Chondrocyte (in vitro differentiated cells): ENCODE measurements around the gene ZNF425. TPM values are rescaled to one million over a fixed set of nuclear protein-coding genes. Genes with fewer than 3 reads are reported as not detected.

Source experiments
- DNase-seq: peaks from one replicate; pipeline ENCODE4 v3.0.0; 2021; ENCODE audit warnings: mixed read lengths, low spot score
- H3K27ac Mint-ChIP-seq: one replicate; pipeline ENCODE4 v1.8.0; 2021; ENCODE audit warnings: mild to moderate bottlenecking, moderate library complexity, mixed read lengths; ENCODE audit not compliant: unreplicated experiment
- H3K27me3 Mint-ChIP-seq: 2 replicates; pipeline ENCODE4 v1.8.0; 2021; ENCODE audit warnings: low read depth, mixed read lengths
- H3K36me3 Mint-ChIP-seq: 2 replicates; pipeline ENCODE4 v1.8.0; 2021; ENCODE audit warnings: low read depth, mixed read lengths
- H3K4me1 Mint-ChIP-seq: 2 replicates; pipeline ENCODE4 v1.8.0; 2021; ENCODE audit warnings: low read depth, mild to moderate bottlenecking, mixed read lengths
- H3K4me3 Mint-ChIP-seq: one replicate; pipeline ENCODE4 v1.8.0; 2021; ENCODE audit warnings: mild to moderate bottlenecking, moderate library complexity, mixed read lengths; ENCODE audit not compliant: unreplicated experiment
- H3K9me3 Mint-ChIP-seq: 2 replicates; pipeline ENCODE4 v1.8.0; 2021; ENCODE audit warnings: low read depth, mixed read lengths
- CTCF ChIP-seq: fragments of 200-600 bp; sonication (generic); IDR thresholded peaks from 2 replicates; pipeline ENCODE4 v1.5.0; 2021; ENCODE audit warnings: antibody characterized with exemption, mild to moderate bottlenecking, moderate library complexity
- total RNA-seq: library from RNA; stranded (reverse); gene quantifications from 3 replicates; pipeline ENCODE4 v1.2.1, GENCODE V29; 2021

The ZNF425 gene
- total RNA-seq, 1 donor from 2014 or later: 4.1 TPM

DNA sequence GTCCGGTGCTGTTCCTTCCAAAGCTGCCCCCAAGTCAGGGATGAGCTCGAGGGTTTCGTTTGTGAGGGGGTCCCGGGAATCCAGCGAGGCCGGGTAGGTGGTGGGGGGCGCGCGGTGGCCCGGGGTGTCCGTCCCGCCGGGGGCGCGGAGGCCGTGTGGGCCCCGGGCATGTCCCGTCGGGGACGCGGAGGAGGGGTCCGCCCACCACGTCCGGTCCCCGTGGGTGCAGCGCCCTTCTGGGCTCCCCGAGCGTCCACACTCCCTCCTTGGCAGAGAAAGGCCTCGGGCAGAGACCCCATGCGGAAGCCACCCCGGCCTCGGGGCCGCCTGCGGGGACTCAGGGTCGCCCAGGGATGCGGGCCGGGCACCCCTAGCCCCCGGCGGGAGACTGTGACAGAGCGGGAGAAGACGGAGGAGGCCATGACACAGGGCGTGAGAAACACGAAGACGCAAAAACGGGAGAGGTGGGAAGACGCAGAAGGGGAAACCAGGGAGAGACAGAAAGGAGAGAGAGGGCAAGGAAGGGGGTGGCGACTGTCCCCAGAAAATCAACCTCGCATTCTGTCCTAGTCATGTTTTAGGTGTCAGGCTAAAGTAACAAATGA is 640 bp upstream of the ZNF425 start:
- peaks cover 23% of the 10 kb centered on the region for H3K4me1 Mint-ChIP-seq
- peak overlapping the region; percentile 100 for H3K4me3 Mint-ChIP-seq
- no peak for DNase-seq
- H3K9me3 Mint-ChIP-seq: peaks cover 6% of the 10 kb centered on the region
- TF ChIP-seq CTCF: no peak
- H3K36me3 Mint-ChIP-seq: peaks cover 9% of the 10 kb centered on the region
- peak overlapping the region; percentile 100 for H3K27ac Mint-ChIP-seq
- no peaks in the 10 kb centered on the region for H3K27me3 Mint-ChIP-seq

DNA sequence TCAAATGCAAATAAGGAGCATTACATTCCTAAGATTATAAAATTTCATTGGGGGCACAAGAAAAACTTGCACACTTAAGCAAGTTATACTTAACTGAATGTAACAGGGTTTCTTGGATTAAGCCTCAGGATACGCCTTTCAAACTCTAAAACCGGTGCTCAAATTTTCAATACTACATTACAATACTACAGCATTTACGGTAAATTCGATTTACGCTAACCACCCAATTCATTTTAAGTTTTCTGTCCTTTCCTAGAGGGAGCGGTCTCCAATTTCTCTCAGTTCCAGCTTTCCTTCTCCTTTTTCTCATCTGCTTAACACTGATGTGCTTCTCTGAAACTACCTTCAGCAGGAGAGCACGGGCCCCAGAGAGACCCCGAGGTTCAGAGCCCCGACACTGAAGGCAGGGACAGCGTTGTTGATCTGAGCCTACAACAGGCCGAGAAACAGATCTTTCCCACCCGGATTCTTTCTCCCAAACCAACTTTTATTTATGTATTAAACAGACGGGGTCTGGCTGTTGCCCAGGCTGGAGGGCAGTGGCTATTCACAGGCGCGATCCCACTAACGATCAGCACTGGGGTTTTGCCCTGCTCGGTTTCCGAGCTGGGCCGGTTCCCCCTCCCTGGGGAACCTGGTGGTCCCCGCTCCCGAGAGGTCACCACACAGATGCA is 798 bp downstream of the ZNF425 start:
- H3K4me1 Mint-ChIP-seq: peaks cover 23% of the 10 kb centered on the region
- peaks cover 3% of the 10 kb centered on the region for H3K36me3 Mint-ChIP-seq
- DNase-seq: no peak
- H3K27ac Mint-ChIP-seq: peak overlapping the region; percentile 100
- no peaks in the 10 kb centered on the region for H3K27me3 Mint-ChIP-seq
- H3K4me3 Mint-ChIP-seq: peak overlapping the region; percentile 100
- no peak for TF ChIP-seq CTCF
- no peaks in the 10 kb centered on the region for H3K9me3 Mint-ChIP-seq

DNA sequence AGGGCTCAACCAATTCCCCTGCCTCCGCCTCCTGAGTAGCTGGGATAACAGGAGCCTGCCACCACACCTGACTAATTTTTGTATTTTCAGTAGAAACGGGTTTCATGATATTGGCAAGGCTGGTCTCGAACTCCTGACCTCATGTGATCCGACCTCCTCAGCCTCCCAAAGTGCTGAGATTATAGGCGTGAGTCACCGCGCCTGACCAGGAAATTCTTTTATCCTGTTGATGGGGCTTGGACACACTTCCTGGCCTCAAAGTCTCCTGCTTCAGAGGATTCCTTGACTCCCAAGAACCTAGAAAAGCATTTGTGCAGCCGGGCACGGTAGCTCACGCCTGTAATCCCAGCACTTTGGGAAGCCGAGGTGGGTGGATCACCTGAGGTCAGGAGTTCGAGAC is 16.2 kb downstream of the ZNF425 start:
- Mint-ChIP-seq H3K4me3 (no peak overlapping the region), H3K27ac (no peak overlapping the region), H3K9me3 (no peaks in the 10 kb centered on the region), H3K36me3 (peaks cover 2% of the 10 kb centered on the region), H3K4me1 (no peaks in the 10 kb centered on the region), H3K27me3 (no peaks in the 10 kb centered on the region)
- no peak for DNase-seq
- TF ChIP-seq CTCF: no peak

- Mint-ChIP-seq H3K4me3 (no peak overlapping the region), H3K9me3 (no peaks in the 10 kb centered on the region), H3K27me3 (no peaks in the 10 kb centered on the region), H3K36me3 (peaks cover 4% of the 10 kb centered on the region), H3K27ac (no peak overlapping the region), H3K4me1 (peaks cover 6% of the 10 kb centered on the region)
- TF ChIP-seq CTCF: no peak
- no peak for DNase-seq
These were observed 21.4 kb downstream of the ZNF425 start for GRCh38 chr7:149104749-149105148.

DNA sequence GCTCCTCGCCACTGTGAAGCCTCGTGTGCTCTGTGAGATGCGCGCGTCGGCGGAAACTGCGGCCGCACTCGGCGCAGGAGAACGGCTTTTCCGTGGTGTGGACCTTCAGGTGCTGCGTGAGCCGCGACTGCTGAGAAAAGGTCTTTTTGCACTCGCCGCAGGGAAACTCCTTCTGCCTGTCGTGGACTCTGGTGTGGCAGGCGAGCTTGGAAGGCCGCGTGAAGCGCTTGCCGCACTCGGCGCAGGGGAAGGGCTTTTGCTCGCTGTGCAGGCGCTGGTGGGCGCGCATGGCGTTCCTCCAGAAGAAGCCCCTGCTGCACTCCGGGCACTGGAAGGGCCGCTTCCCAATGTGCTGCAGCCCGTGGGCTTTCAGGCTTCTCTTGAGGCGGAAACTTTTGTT is 21.9 kb downstream of the ZNF425 start:
- peaks cover 6% of the 10 kb centered on the region for H3K4me1 Mint-ChIP-seq

More for the DNA sequence above, 21.9 kb downstream of the ZNF425 start:
- Mint-ChIP-seq H3K27me3 (no peaks in the 10 kb centered on the region), H3K4me3 (no peak overlapping the region), H3K9me3 (no peaks in the 10 kb centered on the region), H3K36me3 (peaks cover 2% of the 10 kb centered on the region), H3K27ac (no peak overlapping the region)
- no peak for TF ChIP-seq CTCF
- no peak for DNase-seq
